ENCODE measurements around the gene TSPAN32. TPM values are rescaled to one million over a fixed set of nuclear protein-coding genes. Genes with fewer than 3 reads are reported as not detected.

TSPAN32 gene
- total RNA-seq, 1 donor from 2014 or later = 12.5 TPM

DNA sequence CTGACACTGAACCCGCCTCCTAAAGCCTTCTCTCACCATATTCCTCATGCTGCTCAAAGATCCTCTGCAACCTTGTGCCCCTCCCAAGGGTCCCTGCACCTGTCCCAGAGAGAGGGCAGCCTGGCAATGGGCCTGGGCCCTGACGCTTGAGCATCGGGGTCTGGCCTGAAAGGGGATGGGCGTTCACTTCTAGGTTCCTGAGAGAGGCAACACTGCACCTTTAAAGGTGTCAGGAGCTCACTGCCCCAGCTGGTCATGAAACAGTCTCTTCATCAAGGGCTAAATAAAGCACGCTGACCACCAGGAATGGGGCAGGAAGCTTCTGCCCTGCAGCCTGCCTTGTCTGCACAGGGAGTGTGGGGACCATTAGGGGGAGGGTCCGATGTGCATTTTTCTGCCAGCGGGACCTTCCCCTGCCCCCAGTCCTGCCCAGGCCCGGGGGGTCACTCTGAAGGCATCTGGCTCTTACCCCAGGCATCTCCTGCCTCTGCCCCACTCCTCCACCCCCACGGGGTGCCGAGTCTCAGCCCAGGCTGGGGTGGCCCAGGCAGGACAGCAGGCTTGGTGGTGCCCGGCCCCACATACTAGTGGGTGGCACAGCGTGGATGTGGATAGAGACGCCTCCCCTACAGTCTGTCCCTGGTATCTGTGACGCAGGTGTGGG, 3.5 kb upstream of the TSPAN32 start:
- intact Hi-C loops (cut with DNase I) = no loop called here
- TF ChIP-seq, protein P1, sequence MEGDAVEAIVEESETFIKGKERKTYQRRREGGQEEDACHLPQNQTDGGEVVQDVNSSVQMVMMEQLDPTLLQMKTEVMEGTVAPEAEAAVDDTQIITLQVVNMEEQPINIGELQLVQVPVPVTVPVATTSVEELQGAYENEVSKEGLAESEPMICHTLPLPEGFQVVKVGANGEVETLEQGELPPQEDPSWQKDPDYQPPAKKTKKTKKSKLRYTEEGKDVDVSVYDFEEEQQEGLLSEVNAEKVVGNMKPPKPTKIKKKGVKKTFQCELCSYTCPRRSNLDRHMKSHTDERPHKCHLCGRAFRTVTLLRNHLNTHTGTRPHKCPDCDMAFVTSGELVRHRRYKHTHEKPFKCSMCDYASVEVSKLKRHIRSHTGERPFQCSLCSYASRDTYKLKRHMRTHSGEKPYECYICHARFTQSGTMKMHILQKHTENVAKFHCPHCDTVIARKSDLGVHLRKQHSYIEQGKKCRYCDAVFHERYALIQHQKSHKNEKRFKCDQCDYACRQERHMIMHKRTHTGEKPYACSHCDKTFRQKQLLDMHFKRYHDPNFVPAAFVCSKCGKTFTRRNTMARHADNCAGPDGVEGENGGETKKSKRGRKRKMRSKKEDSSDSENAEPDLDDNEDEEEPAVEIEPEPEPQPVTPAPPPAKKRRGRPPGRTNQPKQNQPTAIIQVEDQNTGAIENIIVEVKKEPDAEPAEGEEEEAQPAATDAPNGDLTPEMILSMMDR (IDR thresholded peaks at IDR 0.05) = no peak
- H3K9me3 ChIP-seq = no peaks in the 10 kb centered on the region
- no peak overlapping the region for H3K4me3 ChIP-seq
- DNase-seq (no peak), ATAC-seq (no peak)
- H3K27me3 ChIP-seq (ENCODE audit: low read depth) = no peaks in the 10 kb centered on the region
- H3K27ac ChIP-seq = no peak overlapping the region
- peaks cover 15% of the 10 kb centered on the region for H3K4me1 ChIP-seq
- H3K36me3 ChIP-seq = no peaks in the 10 kb centered on the region

DNA sequence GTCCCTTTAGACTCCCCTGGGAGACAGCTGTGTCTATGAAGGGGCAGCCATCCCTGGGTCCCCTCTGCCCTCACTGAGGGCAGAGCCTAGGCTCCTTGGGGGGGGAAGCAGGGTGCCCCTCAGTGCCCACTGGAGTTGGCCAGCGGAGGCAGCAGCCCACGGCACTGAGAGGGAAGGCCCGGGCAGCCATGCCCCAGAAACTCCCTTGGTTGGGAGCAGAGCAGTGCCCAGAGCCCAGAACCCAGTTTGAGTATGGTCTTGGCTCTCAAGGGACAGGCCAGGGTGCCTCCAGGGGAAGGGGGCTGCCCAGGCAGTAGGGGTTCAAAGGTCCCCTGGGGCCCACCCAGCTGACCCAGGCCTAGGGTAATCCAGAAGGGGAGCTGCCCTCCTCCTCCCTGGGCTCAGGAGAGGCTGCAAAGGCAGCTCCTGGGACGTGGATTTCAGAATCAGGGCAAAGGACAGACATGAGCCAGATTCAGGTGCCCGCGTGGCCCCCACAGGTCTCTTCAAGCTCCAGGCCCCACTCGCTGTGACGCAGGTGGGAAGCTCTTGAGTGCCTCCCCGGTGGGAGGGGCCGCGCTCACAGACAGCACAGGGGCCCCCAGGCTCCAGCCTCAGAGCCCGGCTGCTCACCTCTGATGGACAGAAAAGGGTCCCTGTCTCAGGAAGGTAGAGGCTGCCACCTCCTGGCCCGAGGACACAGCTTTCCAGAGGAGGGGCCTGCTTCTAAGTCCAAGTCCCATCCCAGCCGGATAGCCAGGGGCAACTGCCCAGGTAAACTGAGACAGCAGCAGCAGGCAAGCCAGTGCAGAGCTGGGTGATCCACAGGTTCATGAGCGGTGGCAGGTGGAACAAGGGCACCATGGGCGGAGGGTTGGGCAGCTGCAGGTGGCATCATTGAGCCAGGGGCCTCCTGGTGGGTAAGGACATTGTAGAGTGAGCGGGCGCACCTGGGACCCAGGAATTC, 2.7 kb upstream of the TSPAN32 start:
- no peak overlapping the region for H3K27ac ChIP-seq
- no peaks in the 10 kb centered on the region for H3K9me3 ChIP-seq
- TF ChIP-seq, protein P1 (IDR thresholded peaks at IDR 0.05) = peak; percentile 39
- intact Hi-C loops (cut with DNase I) = no loop called here
- H3K36me3 ChIP-seq = no peaks in the 10 kb centered on the region
- H3K27me3 ChIP-seq (ENCODE audit: low read depth) = no peaks in the 10 kb centered on the region
- no peak overlapping the region for H3K4me3 ChIP-seq
- H3K4me1 ChIP-seq = peaks cover 23% of the 10 kb centered on the region
- ATAC-seq (peak in 1 of 2 donors; percentile 23), DNase-seq (peak; percentile 49)

DNA sequence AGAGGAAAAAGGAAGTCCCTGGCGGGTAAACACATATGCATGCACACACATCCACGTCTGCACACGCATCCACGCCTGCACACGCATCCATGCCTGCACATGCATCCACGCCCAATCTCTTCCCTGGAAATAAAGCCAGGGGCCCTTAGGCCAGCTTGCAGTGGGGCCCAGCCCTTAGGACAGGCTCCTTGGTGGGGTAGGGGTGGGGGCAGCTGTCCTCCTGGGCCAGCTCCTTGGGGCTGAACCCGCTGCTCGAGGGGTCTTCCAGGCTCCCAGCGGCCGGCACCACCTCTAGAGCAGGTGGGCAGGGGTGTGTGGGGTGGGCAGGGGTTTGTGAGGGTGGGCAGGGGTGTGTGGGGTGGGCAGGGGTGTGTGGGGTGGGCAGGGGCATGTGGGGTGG, 2.0 kb upstream of the TSPAN32 start:
- Histone ChIP-seq H3K27me3 (ENCODE audit: low read depth) (no peaks in the 10 kb centered on the region), H3K4me3 (no peak overlapping the region), H3K27ac (no peak overlapping the region), H3K4me1 (peaks cover 30% of the 10 kb centered on the region), H3K36me3 (no peaks in the 10 kb centered on the region), H3K9me3 (no peaks in the 10 kb centered on the region)
- intact Hi-C loops (cut with DNase I) = loop anchor here (10.0 kb wide), 1 partner anchor 125 kb away; no protein-coding TSS in a partner anchor
- TF ChIP-seq, protein P1 (IDR thresholded peaks at IDR 0.05) = no peak
- DNase-seq (no peak), ATAC-seq (no peak)

DNA sequence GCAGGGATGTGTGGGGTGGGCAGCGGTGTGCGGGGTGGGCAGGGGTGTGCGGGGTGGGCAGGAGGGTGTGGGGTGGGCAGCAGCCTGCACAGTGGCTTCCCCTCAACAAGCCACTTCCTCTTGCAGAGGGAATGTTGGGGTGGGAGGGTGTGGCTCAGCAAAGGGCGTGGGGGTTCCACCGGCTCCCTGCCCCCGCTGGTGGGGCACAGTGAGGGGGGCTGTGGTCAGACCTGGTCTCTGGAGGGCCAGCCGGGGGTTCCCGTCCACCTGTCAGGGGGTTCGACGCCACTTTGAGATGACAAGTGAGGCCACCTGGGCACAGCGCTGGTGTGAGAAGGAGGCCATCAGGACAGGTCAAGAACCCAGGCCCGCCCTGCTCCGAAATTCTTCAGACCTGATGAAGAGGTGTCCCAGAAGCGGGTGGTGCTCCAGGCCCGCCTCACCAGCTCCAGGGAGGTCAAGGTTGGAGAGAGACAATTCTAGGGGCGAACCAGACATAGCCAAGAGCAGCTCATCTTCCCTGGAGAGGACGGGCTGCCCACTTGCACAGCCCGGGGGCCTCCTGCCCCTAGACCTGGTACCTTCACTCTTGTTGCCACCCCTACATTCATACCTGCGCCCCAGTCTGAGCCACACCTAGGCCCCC, 1.4 kb upstream of the TSPAN32 start:
- no peaks in the 10 kb centered on the region for H3K27me3 ChIP-seq (ENCODE audit: low read depth)
- peak overlapping the region; percentile 78 for H3K27ac ChIP-seq
- no peaks in the 10 kb centered on the region for H3K36me3 ChIP-seq
- H3K4me1 ChIP-seq = peaks cover 37% of the 10 kb centered on the region
- ATAC-seq (no peak), DNase-seq (no peak)
- TF ChIP-seq, protein P1 (IDR thresholded peaks at IDR 0.05) = no peak
- H3K9me3 ChIP-seq = no peaks in the 10 kb centered on the region
- peak overlapping the region; percentile 47 for H3K4me3 ChIP-seq
- intact Hi-C loops (cut with DNase I) = loop anchor here (10.0 kb wide), 1 partner anchor 124 kb away; no protein-coding TSS in a partner anchor

DNA sequence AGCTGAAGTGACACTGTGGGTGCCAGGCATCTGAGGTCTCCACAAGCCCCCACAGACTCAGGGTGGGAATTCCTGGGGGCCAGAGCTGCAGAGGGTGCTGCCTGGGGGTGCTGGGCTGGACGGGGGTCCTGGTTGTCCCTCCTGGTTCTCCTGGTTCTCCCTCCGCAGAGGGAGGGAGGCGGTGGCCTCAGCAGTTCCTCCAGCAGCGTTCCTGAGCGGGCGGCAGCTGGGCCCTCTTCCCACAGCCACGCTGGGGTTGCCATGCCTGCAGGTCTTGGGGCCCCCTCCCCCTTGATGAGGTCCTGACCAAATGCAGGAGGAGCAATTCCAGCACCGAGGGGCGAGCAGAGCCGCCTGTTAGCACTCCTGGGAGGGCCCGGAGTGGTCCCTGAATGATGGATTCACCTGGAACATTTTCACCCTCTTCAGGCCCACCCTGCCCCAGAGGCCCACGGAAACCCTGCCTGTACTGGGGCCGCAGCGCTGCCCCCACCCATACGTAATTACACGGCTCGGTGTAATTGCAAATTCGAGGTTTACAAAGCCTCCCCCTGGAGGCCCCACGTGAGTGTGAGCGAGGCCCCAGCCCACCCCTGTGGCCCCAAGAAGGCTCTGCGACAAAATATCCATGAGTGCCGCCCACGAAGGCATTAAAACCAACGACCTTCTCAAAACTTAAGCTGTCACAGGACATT, 730 bp upstream of the TSPAN32 start:
- Histone ChIP-seq H3K36me3 (no peaks in the 10 kb centered on the region), H3K27me3 (ENCODE audit: low read depth) (no peaks in the 10 kb centered on the region), H3K4me1 (peaks cover 43% of the 10 kb centered on the region), H3K27ac (peak overlapping the region; percentile 78), H3K9me3 (no peaks in the 10 kb centered on the region), H3K4me3 (peak overlapping the region; percentile 47)
- no peak for ATAC-seq
- intact Hi-C loops (cut with DNase I) = loop anchor here (10.0 kb wide), 1 partner anchor 124 kb away; no protein-coding TSS in a partner anchor
- no peak for DNase-seq
- TF ChIP-seq, protein P1 (IDR thresholded peaks at IDR 0.05) = no peak
